PC-3 (cell line): ENCODE results near the gene RNF151.

Experiments
- CTCF ChIP-seq: fragments of 300-600 bp; sonication (generic); conservative IDR thresholded peaks from 2 replicates; pipeline ENCODE4 v1.5.1; 2017; ENCODE audit warnings: antibody characterized with exemption, low read depth, mild to moderate bottlenecking, low read length
- EZH2phosphoT487 ChIP-seq: fragments of 300-600 bp; sonication (generic); IDR thresholded peaks from 2 replicates; pipeline ENCODE4 v1.6.1; 2018; ENCODE audit warnings: mild to moderate bottlenecking, antibody characterized with exemption, low read length, borderline replicate concordance

- TF ChIP-seq EZH2phosphoT487 = no peak
- no peak for TF ChIP-seq CTCF
Observed at GRCh38 chr16:2015117-2015946, 48.7 kb downstream of the RNF151 start.
